HG02852 (cell line): ENCODE measurements around the gene APBB2.
"Not testable (repeated sequence)": the region's sequence is repeated elsewhere in the genome, so short reads cannot be mapped to it uniquely, and the experiment has no call there.

Source experiments
- ATAC-seq: cut with Tn5 transposase; IDR thresholded peaks from one replicate; pipeline ENCODE4 v1.9.1; 2021; ENCODE audit warnings: mild to moderate bottlenecking, moderate library complexity; ENCODE audit not compliant: unreplicated experiment

The APBB2 gene

GRCh38 chr4:41160012-41160789 lies 54.1 kb downstream of the APBB2 start:
- ATAC-seq = no peak

GRCh38 chr4:41158756-41159155 lies 55.6 kb downstream of the APBB2 start:
- ATAC-seq = no peak

GRCh38 chr4:41158274-41158673 lies 56.1 kb downstream of the APBB2 start:
- no peak for ATAC-seq

- no peak for ATAC-seq
Measured at GRCh38 chr4:41157009-41157408, 57.3 kb downstream of the APBB2 start.

GRCh38 chr4:41156574-41156973 lies 57.8 kb downstream of the APBB2 start:
- no peak for ATAC-seq

GRCh38 chr4:41155194-41155830 lies 59.0 kb downstream of the APBB2 start:
- ATAC-seq = no peak

GRCh38 chr4:41154814-41155177 lies 59.5 kb downstream of the APBB2 start:
- ATAC-seq = no peak

GRCh38 chr4:41154010-41154813 lies 60.1 kb downstream of the APBB2 start:
- ATAC-seq = no peak

GRCh38 chr4:41150401-41150800 lies 63.9 kb downstream of the APBB2 start:
- ATAC-seq = no peak

GRCh38 chr4:41149568-41149967 lies 64.8 kb downstream of the APBB2 start:
- ATAC-seq = not testable (repeated sequence)

- no peak for ATAC-seq
Measured at GRCh38 chr4:41148931-41149330, 65.4 kb downstream of the APBB2 start.

GRCh38 chr4:41148292-41148691 lies 66.0 kb downstream of the APBB2 start:
- no peak for ATAC-seq

- not testable (repeated sequence) for ATAC-seq
Measured at GRCh38 chr4:41147570-41147969, 66.8 kb downstream of the APBB2 start.

GRCh38 chr4:41146716-41147506 lies 67.4 kb downstream of the APBB2 start:
- ATAC-seq = no peak

GRCh38 chr4:41146196-41146595 lies 68.1 kb downstream of the APBB2 start:
- ATAC-seq = no peak

GRCh38 chr4:41145571-41146078 lies 68.7 kb downstream of the APBB2 start:
- peak; percentile 51 for ATAC-seq

- ATAC-seq = no peak
Measured at GRCh38 chr4:41144812-41145211, 69.5 kb downstream of the APBB2 start.

GRCh38 chr4:41144040-41144379 lies 70.3 kb downstream of the APBB2 start:
- ATAC-seq = no peak

- no peak for ATAC-seq
Measured at GRCh38 chr4:41143311-41144039, 70.9 kb downstream of the APBB2 start.
